Sigmoid colon (tissue), 7 donors: ENCODE results near the gene LARP4B. TPM values are rescaled to one million over a fixed set of nuclear protein-coding genes. Genes with fewer than 3 reads are reported as not detected.

ENCODE experiments used
- DNase-seq: peaks from one replicate; pipeline ENCODE4 v3.0.0-alpha.2; 2019
- H3K27ac ChIP-seq, 4 donors: fragments of 200-600 bp; sonication (generic); one replicate each; pipeline ENCODE4 v1.5.1; 2016 to 2019; ENCODE audit warnings: mild to moderate bottlenecking in 1 of 4
- H3K27me3 ChIP-seq, 3 donors: fragments of 200-600 bp; sonication (generic); one replicate each; pipeline ENCODE4 v1.5.1; 2019; ENCODE audit warnings: mild to moderate bottlenecking in 1 of 3
- H3K36me3 ChIP-seq, 4 donors: fragments of 200-600 bp; sonication (generic); one replicate each; pipeline ENCODE4 v1.5.1; 2016 to 2019
- H3K4me1 ChIP-seq, 4 donors: fragments of 200-600 bp; sonication (generic); one replicate each; pipeline ENCODE4 v1.5.1; 2017 to 2019
- H3K4me3 ChIP-seq, 4 donors: fragments of 200-600 bp; sonication (generic); one replicate each; pipeline ENCODE4 v1.5.1; 2017 to 2019; ENCODE audit warnings: mild to moderate bottlenecking in 2 of 4, moderate library complexity in 1 of 4
- H3K9me3 ChIP-seq, 4 donors: fragments of 200-600 bp in 3 of 4; sonication (generic) in 3 of 4; one replicate each; pipeline versions ENCODE4 v1.5.1 to v1.6.1; 2013 to 2019
- EP300 ChIP-seq, 4 donors: sonication (generic); formaldehyde crosslinking; IDR thresholded peaks; one replicate each; pipeline ENCODE4 v1.6.1; 2017; ENCODE audit warnings: antibody characterized with exemption in 4 of 4
- POLR2A ChIP-seq, 2 donors: fragments of 450-650 bp; IDR thresholded peaks; one replicate each; pipeline ENCODE4 v1.6.1; 2016; ENCODE audit warnings: antibody characterized with exemption in 2 of 2, mild to moderate bottlenecking in 2 of 2, moderate library complexity in 2 of 2
- POLR2AphosphoS5 ChIP-seq, 4 donors: sonication (generic); formaldehyde crosslinking; IDR thresholded peaks; one replicate each; pipeline ENCODE4 v1.6.1; 2017; ENCODE audit warnings: antibody characterized with exemption in 4 of 4
- WGBS, 2 donors: extraction: QIAGEN DNeasy Blood & Tissue Kit; methylation state at CpG; one replicate each; pipeline ENCODE4 v1.1.7; 2013; 5-methylcytosine and 5-hydroxymethylcytosine counted together
- intact Hi-C: fragments of 100-400 bp; cut with DNase I; formaldehyde crosslinking; loops from one replicate; pipeline ENCODE4 v1.15.1; 2023
- polyA plus RNA-seq, 3 donors: library from polyadenylated mRNA; stranded (reverse); fragments of 200-250 nt; gene quantifications; one replicate each; pipeline ENCODE4 v1.2.3, GENCODE V29; 2013
- total RNA-seq, 4 donors: library from RNA; depleted of rRNA; stranded (reverse); fragments of >200 nt; gene quantifications; one replicate each; pipeline ENCODE4 v1.1.0, GENCODE V29; 2016
- TF ChIP-seq, protein P1 (sequence below), 4 experiments: fragments of 450-650 bp in 3 of 4; fragments of 200-600 bp in 1 of 4; IDR thresholded peaks; one replicate each; pipeline ENCODE4 v1.5.1; 2016 to 2019; ENCODE audit warnings: antibody characterized with exemption in 4 of 4, mild to moderate bottlenecking in 3 of 4, moderate library complexity in 2 of 4
- donor health status: healthy with polysubstance abuse.
- donor health status: Bipolar disorder and iron deficiency.
- donor health status: healthy.

Gene LARP4B
- total and polyA plus RNA-seq, 7 donors: 11.4 to 57.6 (median 31.9) TPM

DNA sequence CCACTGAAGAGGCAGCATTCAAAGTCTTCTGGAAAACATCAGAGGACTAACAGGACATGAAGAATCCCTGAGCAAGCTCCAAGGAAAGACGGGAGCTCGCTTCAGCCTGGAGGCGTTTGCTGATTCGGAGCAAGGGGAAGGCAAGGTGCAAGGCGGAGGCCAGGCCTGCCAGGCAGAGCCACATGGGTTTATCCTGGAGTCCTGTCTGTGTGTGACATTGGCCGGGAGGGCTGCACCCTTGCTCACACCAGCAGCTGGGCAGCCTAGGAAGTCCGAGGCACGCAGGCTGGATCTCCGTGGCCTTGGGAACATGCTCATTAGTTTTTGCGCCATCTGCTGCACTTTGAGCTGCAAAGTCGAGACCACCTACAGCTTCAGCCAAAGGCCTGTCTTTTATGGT is 22.3 kb upstream of the LARP4B start:
- no peaks in the 10 kb centered on the region for H3K36me3 ChIP-seq
- no peaks in the 10 kb centered on the region for H3K4me1 ChIP-seq
- no peak overlapping the region for H3K4me3 ChIP-seq
- intact Hi-C loops: no loop called here
- peaks cover 0 to under 1% (median 0%) of the 10 kb centered on the region in 3 donors for H3K27me3 ChIP-seq
- no peaks in the 10 kb centered on the region for H3K9me3 ChIP-seq
- peak; percentile 29 for DNase-seq
- no peak overlapping the region for H3K27ac ChIP-seq
- TF ChIP-seq POLR2AphosphoS5 (IDR thresholded peaks at IDR 0.05) (no peak), EP300 (IDR thresholded peaks at IDR 0.05) (no peak), POLR2A (IDR thresholded peaks at IDR 0.05) (no peak)
- TF ChIP-seq, protein P1, sequence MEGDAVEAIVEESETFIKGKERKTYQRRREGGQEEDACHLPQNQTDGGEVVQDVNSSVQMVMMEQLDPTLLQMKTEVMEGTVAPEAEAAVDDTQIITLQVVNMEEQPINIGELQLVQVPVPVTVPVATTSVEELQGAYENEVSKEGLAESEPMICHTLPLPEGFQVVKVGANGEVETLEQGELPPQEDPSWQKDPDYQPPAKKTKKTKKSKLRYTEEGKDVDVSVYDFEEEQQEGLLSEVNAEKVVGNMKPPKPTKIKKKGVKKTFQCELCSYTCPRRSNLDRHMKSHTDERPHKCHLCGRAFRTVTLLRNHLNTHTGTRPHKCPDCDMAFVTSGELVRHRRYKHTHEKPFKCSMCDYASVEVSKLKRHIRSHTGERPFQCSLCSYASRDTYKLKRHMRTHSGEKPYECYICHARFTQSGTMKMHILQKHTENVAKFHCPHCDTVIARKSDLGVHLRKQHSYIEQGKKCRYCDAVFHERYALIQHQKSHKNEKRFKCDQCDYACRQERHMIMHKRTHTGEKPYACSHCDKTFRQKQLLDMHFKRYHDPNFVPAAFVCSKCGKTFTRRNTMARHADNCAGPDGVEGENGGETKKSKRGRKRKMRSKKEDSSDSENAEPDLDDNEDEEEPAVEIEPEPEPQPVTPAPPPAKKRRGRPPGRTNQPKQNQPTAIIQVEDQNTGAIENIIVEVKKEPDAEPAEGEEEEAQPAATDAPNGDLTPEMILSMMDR (IDR thresholded peaks at IDR 0.05): no peak
- WGBS, 2 donors: 91 to 92% methylated on average over 11 of the region's 11 CpGs

DNA sequence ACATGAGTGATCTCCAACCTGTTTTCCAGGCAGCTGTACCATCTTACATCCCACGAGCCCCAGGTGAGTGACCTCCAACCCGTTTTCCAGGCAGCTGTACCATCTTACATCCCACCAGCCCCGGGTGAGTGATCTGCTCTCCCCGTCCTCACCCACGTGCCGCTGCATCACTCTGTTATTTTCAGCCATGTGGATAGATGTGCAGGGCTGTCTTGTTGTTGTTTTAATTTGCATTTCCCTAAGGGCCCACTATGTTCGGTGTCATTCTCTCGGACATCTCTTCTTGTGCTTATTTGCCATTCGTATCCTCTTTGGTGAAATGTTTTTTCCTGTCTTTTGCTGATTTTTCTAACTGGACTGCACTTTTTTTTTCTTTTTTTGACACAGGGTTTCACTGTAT is 17.9 kb upstream of the LARP4B start:
- H3K9me3 ChIP-seq: no peaks in the 10 kb centered on the region
- DNase-seq: no peak
- TF ChIP-seq EP300 (IDR thresholded peaks at IDR 0.05): no peak
- H3K27ac ChIP-seq: no peak overlapping the region
- H3K36me3 ChIP-seq: no peaks in the 10 kb centered on the region
- no peaks in the 10 kb centered on the region for H3K27me3 ChIP-seq
- 87 to 88% methylated on average over 9 of the region's 9 CpGs for WGBS, 2 donors
- intact Hi-C loops: no loop called here
- H3K4me3 ChIP-seq: no peak overlapping the region
- H3K4me1 ChIP-seq: no peaks in the 10 kb centered on the region

DNA sequence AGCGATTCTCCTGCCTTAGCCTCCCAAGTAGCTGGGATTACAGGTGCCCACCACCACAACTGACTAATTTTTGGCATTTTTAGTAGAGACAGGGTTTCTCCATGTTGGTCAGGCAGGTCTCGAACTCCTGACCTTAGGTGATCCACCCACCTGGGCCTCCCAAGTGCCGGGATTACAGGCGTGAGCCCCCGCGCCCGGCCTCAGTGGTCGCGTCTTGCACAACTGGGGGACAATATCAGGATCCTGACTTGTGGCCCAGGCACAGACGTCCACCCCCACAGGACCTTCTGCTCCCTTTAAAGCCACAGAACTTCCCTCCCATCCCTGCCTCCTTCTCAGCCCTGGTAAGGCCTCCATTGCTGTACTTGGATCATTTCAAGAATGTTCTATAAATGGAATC is 16.8 kb upstream of the LARP4B start:
- no peaks in the 10 kb centered on the region for H3K27me3 ChIP-seq
- H3K4me3 ChIP-seq: no peak overlapping the region
- no peak overlapping the region for H3K27ac ChIP-seq
- WGBS, 2 donors: 95 to 96% methylated on average over 10 of the region's 10 CpGs
- H3K9me3 ChIP-seq: no peaks in the 10 kb centered on the region
- no peaks in the 10 kb centered on the region for H3K36me3 ChIP-seq
- H3K4me1 ChIP-seq: no peaks in the 10 kb centered on the region
- DNase-seq: no peak
- no peak for TF ChIP-seq EP300 (IDR thresholded peaks at IDR 0.05)
- TF ChIP-seq POLR2A (IDR thresholded peaks at IDR 0.05): no peak
- TF ChIP-seq, protein P1 (IDR thresholded peaks at IDR 0.05): no peak
- TF ChIP-seq POLR2AphosphoS5 (IDR thresholded peaks at IDR 0.05): no peak
- intact Hi-C loops: no loop called here

DNA sequence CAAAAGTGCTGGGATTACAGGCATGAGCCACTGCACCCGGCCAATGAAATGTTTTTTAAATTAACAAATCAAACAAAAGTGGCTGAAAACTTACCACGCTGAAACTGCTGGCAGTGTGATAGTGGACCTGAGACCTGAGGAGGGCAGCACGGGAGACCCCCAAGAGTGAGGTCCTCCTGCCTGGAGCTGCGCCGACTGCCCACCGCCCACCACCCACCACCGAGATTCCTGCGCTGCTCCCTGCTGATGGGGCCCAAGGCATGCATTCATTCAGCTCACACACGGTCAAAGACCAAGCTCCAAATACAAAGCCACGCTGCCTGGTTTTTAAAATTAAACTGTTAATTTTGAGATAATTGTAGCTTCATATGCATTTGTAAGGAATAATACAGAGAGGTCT is 16.4 kb upstream of the LARP4B start:
- H3K27ac ChIP-seq: no peak overlapping the region
- H3K9me3 ChIP-seq: no peaks in the 10 kb centered on the region
- 95% methylated on average over 10 of the region's 10 CpGs for WGBS, 2 donors
- no peaks in the 10 kb centered on the region for H3K36me3 ChIP-seq
- no peak for DNase-seq
- no peaks in the 10 kb centered on the region for H3K27me3 ChIP-seq
- TF ChIP-seq, protein P1 (IDR thresholded peaks at IDR 0.05): no peak
- TF ChIP-seq POLR2A (IDR thresholded peaks at IDR 0.05) (no peak), EP300 (IDR thresholded peaks at IDR 0.05) (no peak), POLR2AphosphoS5 (IDR thresholded peaks at IDR 0.05) (no peak)
- intact Hi-C loops: no loop called here
- H3K4me3 ChIP-seq: no peak overlapping the region
- H3K4me1 ChIP-seq: no peaks in the 10 kb centered on the region

DNA sequence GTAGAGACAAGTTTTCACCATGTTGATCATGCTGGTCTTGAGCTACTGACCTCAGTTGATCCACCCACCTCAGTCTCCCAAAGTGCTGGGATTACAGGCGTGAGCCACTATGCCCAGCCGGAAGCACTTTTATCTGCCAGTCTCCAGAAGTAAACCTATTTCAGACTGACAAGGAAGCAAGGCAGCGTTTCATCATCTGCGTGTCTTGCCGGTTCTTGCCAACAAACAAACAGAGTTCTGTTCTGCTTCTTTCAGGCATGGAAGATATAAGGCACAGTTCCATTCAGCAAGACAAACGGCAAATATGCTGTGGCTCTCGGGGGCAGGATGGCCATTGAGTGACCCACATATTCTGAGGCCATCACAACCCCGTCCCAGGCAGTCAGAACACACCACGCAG is 15.5 kb upstream of the LARP4B start:
- intact Hi-C loops: no loop called here
- Histone ChIP-seq H3K4me3 (no peak overlapping the region), H3K27ac (no peak overlapping the region), H3K36me3 (no peaks in the 10 kb centered on the region), H3K27me3 (no peaks in the 10 kb centered on the region), H3K9me3 (no peaks in the 10 kb centered on the region), H3K4me1 (no peaks in the 10 kb centered on the region)
- TF ChIP-seq POLR2AphosphoS5 (IDR thresholded peaks at IDR 0.05) (no peak), POLR2A (IDR thresholded peaks at IDR 0.05) (no peak), EP300 (IDR thresholded peaks at IDR 0.05) (no peak)
- TF ChIP-seq, protein P1 (IDR thresholded peaks at IDR 0.05): no peak
- whole genome bisulfite sequencing, 2 donors: 81 to 87% methylated on average over 9 of the region's 9 CpGs
- no peak for DNase-seq
